Measurements from ENCODE around the gene OR8B2. TPM values are rescaled to one million over a fixed set of nuclear protein-coding genes. Genes with fewer than 3 reads are reported as not detected.

The OR8B2 gene
- total and polyA plus RNA-seq, 8 donors = not detected

DNA sequence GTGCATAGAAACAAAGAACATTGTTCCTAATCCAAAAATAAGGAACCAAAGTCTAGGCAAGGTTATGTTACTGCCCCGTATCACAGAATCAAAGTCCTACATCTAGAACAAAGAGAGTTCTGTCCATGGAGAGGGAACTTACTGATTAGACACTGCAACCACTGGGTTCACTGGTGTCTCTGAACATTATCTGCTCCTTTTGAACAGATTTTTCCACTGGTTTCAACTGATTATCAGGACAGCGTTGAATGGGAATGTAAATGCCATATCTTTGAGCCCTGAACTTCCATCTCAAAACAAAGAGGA lies 44.2 kb downstream of the OR8B2 start:
- Histone ChIP-seq H3K4me1 (no peaks in the 10 kb centered on the region), H3K27me3 (no peaks in the 10 kb centered on the region), H3K9me3 (no peaks in the 10 kb centered on the region), H3K4me3 (no peak overlapping the region), H3K27ac (no peak overlapping the region), H3K36me3 (no peaks in the 10 kb centered on the region)
- 59 to 67% (median 62%) methylated on average over 2 of the region's 2 CpGs for WGBS, 5 donors
- intact Hi-C loops (cut with DNase I; ENCODE audit: low total_unique reads) = no loop called here
- no peak for TF ChIP-seq EP300 (IDR thresholded peaks at IDR 0.05)
- TF ChIP-seq POLR2AphosphoS5 (IDR thresholded peaks at IDR 0.05) = no peak
- TF ChIP-seq, protein P1, sequence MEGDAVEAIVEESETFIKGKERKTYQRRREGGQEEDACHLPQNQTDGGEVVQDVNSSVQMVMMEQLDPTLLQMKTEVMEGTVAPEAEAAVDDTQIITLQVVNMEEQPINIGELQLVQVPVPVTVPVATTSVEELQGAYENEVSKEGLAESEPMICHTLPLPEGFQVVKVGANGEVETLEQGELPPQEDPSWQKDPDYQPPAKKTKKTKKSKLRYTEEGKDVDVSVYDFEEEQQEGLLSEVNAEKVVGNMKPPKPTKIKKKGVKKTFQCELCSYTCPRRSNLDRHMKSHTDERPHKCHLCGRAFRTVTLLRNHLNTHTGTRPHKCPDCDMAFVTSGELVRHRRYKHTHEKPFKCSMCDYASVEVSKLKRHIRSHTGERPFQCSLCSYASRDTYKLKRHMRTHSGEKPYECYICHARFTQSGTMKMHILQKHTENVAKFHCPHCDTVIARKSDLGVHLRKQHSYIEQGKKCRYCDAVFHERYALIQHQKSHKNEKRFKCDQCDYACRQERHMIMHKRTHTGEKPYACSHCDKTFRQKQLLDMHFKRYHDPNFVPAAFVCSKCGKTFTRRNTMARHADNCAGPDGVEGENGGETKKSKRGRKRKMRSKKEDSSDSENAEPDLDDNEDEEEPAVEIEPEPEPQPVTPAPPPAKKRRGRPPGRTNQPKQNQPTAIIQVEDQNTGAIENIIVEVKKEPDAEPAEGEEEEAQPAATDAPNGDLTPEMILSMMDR (IDR thresholded peaks at IDR 0.05) = no peak
- no peak for TF ChIP-seq POLR2A (IDR thresholded peaks at IDR 0.05)
- DNase-seq = no peak

DNA sequence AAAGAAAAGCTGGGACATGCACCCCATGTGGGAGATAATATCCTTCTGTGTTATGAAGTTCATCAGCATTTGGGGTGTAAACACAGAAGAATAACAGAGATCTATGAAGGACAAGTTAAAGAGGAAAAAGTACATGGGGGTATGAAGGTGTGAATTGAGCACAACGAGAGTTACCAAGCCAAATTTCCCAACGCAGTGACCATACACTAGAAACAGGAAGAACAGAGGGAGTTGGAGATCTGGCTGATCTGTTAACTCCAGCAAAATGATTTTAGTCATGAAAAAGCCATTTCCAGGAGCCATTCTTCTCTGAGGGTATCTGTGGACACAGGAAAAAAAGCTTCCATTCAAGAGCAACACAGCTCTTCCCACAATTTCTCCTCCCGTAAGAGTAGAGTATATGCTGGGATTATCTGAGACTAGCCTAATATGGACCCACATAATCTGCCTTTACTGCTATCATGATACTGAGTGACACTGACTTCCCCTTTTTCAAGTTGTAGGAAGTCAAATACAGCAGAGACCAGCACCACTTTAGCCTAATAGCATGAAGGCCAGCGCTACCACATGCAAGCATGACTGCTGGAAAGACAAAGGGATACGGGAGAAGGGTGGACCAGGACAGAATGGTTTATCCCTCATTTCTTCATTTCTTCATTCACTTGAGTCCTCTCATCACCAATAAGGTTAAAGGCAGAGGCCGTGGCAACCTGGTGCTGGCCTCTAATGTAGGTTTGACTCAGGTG lies 44.7 kb downstream of the OR8B2 start:
- Histone ChIP-seq H3K4me3 (no peak overlapping the region), H3K4me1 (no peaks in the 10 kb centered on the region), H3K27me3 (no peaks in the 10 kb centered on the region), H3K27ac (no peak overlapping the region), H3K9me3 (no peaks in the 10 kb centered on the region), H3K36me3 (no peaks in the 10 kb centered on the region)
- intact Hi-C loops (cut with DNase I; ENCODE audit: low total_unique reads) = no loop called here
- WGBS, 5 donors = 64 to 82% (median 78%) methylated on average over 6 of the region's 6 CpGs
- DNase-seq = no peak
- no peak for TF ChIP-seq POLR2AphosphoS5 (IDR thresholded peaks at IDR 0.05)
- no peak for TF ChIP-seq POLR2A (IDR thresholded peaks at IDR 0.05)
- TF ChIP-seq, protein P1 (IDR thresholded peaks at IDR 0.05) = no peak
- TF ChIP-seq EP300 (IDR thresholded peaks at IDR 0.05) = no peak

Other genes starting within 250 kb of the OR8B2 start
- not detected for gene OR10D3, start 201.2 kb downstream of the OR8B2 start, total RNA-seq
- not detected for gene OR10D3, start 201.2 kb downstream of the OR8B2 start, polyA plus RNA-seq
- gene OR8G1, start 143.4 kb downstream of the OR8B2 start, total RNA-seq = not detected
- gene OR8G1, start 143.4 kb downstream of the OR8B2 start, polyA plus RNA-seq = not detected
- gene OR8G5, start 128.1 kb downstream of the OR8B2 start, total RNA-seq = not detected
- gene OR8G5, start 128.1 kb downstream of the OR8B2 start, polyA plus RNA-seq = not detected
- gene OR8D1, start 70.5 kb downstream of the OR8B2 start, total RNA-seq = not detected
- not detected for gene OR8D1, start 70.5 kb downstream of the OR8B2 start, polyA plus RNA-seq
- not detected for gene OR8D2, start 64.3 kb downstream of the OR8B2 start, total RNA-seq
- not detected for gene OR8D2, start 64.3 kb downstream of the OR8B2 start, polyA plus RNA-seq
- gene OR8B3, start 14.5 kb upstream of the OR8B2 start, total RNA-seq = not detected
- not detected for gene OR8B3, start 14.5 kb upstream of the OR8B2 start, polyA plus RNA-seq
- not detected for gene OR8B4, start 40.4 kb upstream of the OR8B2 start, total RNA-seq
- gene OR8B4, start 40.4 kb upstream of the OR8B2 start, polyA plus RNA-seq = not detected
- not detected for gene OR8B8, start 61.2 kb upstream of the OR8B2 start, total RNA-seq
- not detected for gene OR8B8, start 61.2 kb upstream of the OR8B2 start, polyA plus RNA-seq
- gene OR8B12, start 159.2 kb upstream of the OR8B2 start, total RNA-seq = not detected
- not detected for gene OR8B12, start 159.2 kb upstream of the OR8B2 start, polyA plus RNA-seq
- not detected for gene OR8A1, start 185.5 kb upstream of the OR8B2 start, total RNA-seq
- not detected for gene OR8A1, start 185.5 kb upstream of the OR8B2 start, polyA plus RNA-seq
- not detected for gene PANX3, start 226.9 kb upstream of the OR8B2 start, total RNA-seq
- gene PANX3, start 226.9 kb upstream of the OR8B2 start, polyA plus RNA-seq = not detected
- gene TBRG1, start 238.4 kb upstream of the OR8B2 start, total RNA-seq = 100 to 1,000 TPM in 2 of 5 donors, 10 to 100 TPM in 3; 16.9 to 130 (median 68.5) TPM
- 10 to 100 TPM; 21.9 to 30.2 (median 22.3) TPM for gene TBRG1, start 238.4 kb upstream of the OR8B2 start, polyA plus RNA-seq